Adipocyte (in vitro differentiated cells): Measurements from ENCODE around the gene PTH2.
A peak's percentile ranks its signal among the peaks of the same experiment; 100 is the strongest.

Experiments used
- DNase-seq: peaks from one replicate; pipeline ENCODE4 v3.0.0-alpha.2; 2015; ENCODE audit warnings: low read depth
- H3K27me3 ChIP-seq: replicated peaks from 2 replicates; pipeline ENCODE4 v1.7.0; 2013; ENCODE audit warnings: mild to moderate bottlenecking, low read length, moderate library complexity; ENCODE audit not compliant: control insufficient read depth, insufficient read depth
- H3K36me3 ChIP-seq: 2 replicates; pipeline ENCODE4 v1.7.0; 2013; ENCODE audit warnings: low read length, mild to moderate bottlenecking, moderate library complexity; ENCODE audit not compliant: control insufficient read depth, insufficient read depth, severe bottlenecking
- H3K4me1 ChIP-seq: 2 replicates; pipeline ENCODE4 v1.7.0; 2013; ENCODE audit warnings: mild to moderate bottlenecking, low read length, moderate library complexity; ENCODE audit not compliant: control insufficient read depth, insufficient read depth
- H3K4me3 ChIP-seq: 2 replicates; pipeline ENCODE4 v1.7.0; 2013; ENCODE audit warnings: mild to moderate bottlenecking, low read length, moderate library complexity
- H3K9ac ChIP-seq: 2 replicates; pipeline ENCODE4 v1.7.0; 2013; ENCODE audit warnings: mild to moderate bottlenecking, low read length, moderate library complexity
- H3K9me3 ChIP-seq: 2 replicates; pipeline ENCODE4 v1.7.0; 2013; ENCODE audit warnings: mild to moderate bottlenecking, low read length, moderate library complexity; ENCODE audit not compliant: control insufficient read depth

PTH2 gene

GRCh38 chr19:49423071-49423984 lies at the start of gene PTH2:
PTH2 (minus strand) TSS chr19:49423441; CDS start chr19:49423339, 102 bp downstream.
- Histone ChIP-seq H3K4me3 (no peak within 1 kb of the TSS), H3K27me3 (peaks cover 79% of the 10 kb centered on the region)
- no peak for DNase-seq

GRCh38 chr19:49472936-49473335 lies 49.7 kb upstream of the PTH2 start:
- Histone ChIP-seq H3K9ac (no peak overlapping the region), H3K9me3 (no peaks in the 10 kb centered on the region), H3K4me3 (no peak overlapping the region), H3K36me3 (no peaks in the 10 kb centered on the region), H3K27me3 (no peaks in the 10 kb centered on the region), H3K4me1 (peaks cover 26% of the 10 kb centered on the region)
- DNase-seq: no peak

More at GRCh38 chr19:49423071-49423984, at the start of gene PTH2:
- Histone ChIP-seq H3K4me1 (peaks cover 9% of the 10 kb centered on the region), H3K9ac (no peak within 1 kb of the TSS), H3K9me3 (no peaks in the 10 kb centered on the region), H3K36me3 (no peaks in the 10 kb centered on the region)

- Histone ChIP-seq H3K9me3 (no peaks in the 10 kb centered on the region), H3K27me3 (no peaks in the 10 kb centered on the region), H3K9ac (no peak overlapping the region), H3K36me3 (peaks cover 14% of the 10 kb centered on the region), H3K4me3 (no peak overlapping the region), H3K4me1 (peaks cover 26% of the 10 kb centered on the region)
- DNase-seq: no peak
Measured at GRCh38 chr19:49470615-49470978, 47.4 kb upstream of the PTH2 start.

GRCh38 chr19:49469828-49470614 lies 46.8 kb upstream of the PTH2 start:
- Histone ChIP-seq H3K9ac (peak overlapping the region; percentile 20), H3K36me3 (peaks cover 18% of the 10 kb centered on the region), H3K4me3 (no peak overlapping the region), H3K4me1 (peaks cover 25% of the 10 kb centered on the region), H3K27me3 (no peaks in the 10 kb centered on the region), H3K9me3 (no peaks in the 10 kb centered on the region)
- DNase-seq: no peak

GRCh38 chr19:49468746-49469447 lies 45.7 kb upstream of the PTH2 start:
- Histone ChIP-seq H3K36me3 (peaks cover 24% of the 10 kb centered on the region), H3K9ac (no peak overlapping the region), H3K27me3 (no peaks in the 10 kb centered on the region), H3K4me1 (peaks cover 19% of the 10 kb centered on the region), H3K9me3 (no peaks in the 10 kb centered on the region), H3K4me3 (no peak overlapping the region)
- peak; percentile 91 for DNase-seq

GRCh38 chr19:49468199-49468598 lies 45.0 kb upstream of the PTH2 start:
- peaks cover 24% of the 10 kb centered on the region for H3K36me3 ChIP-seq
- H3K4me3 ChIP-seq: no peak overlapping the region
- no peaks in the 10 kb centered on the region for H3K27me3 ChIP-seq
- H3K9ac ChIP-seq: no peak overlapping the region
- DNase-seq: no peak
- H3K9me3 ChIP-seq: no peaks in the 10 kb centered on the region
- H3K4me1 ChIP-seq: peaks cover 19% of the 10 kb centered on the region

- Histone ChIP-seq H3K9me3 (no peaks in the 10 kb centered on the region), H3K36me3 (peaks cover 27% of the 10 kb centered on the region), H3K4me1 (peaks cover 17% of the 10 kb centered on the region), H3K4me3 (no peak overlapping the region), H3K27me3 (no peaks in the 10 kb centered on the region), H3K9ac (no peak overlapping the region)
- no peak for DNase-seq
Measured at GRCh38 chr19:49465371-49465770, 42.1 kb upstream of the PTH2 start.

GRCh38 chr19:49463960-49464740 lies 40.9 kb upstream of the PTH2 start:
- no peak overlapping the region for H3K4me3 ChIP-seq

GRCh38 chr19:49462492-49462891 lies 39.3 kb upstream of the PTH2 start:
- Histone ChIP-seq H3K36me3 (peaks cover 35% of the 10 kb centered on the region), H3K9me3 (no peaks in the 10 kb centered on the region), H3K4me1 (peaks cover 21% of the 10 kb centered on the region), H3K9ac (no peak overlapping the region), H3K27me3 (no peaks in the 10 kb centered on the region), H3K4me3 (no peak overlapping the region)
- DNase-seq: no peak

More at GRCh38 chr19:49463960-49464740, 40.9 kb upstream of the PTH2 start:
- H3K27me3 ChIP-seq: no peaks in the 10 kb centered on the region
- peaks cover 35% of the 10 kb centered on the region for H3K36me3 ChIP-seq
- H3K9me3 ChIP-seq: no peaks in the 10 kb centered on the region
- no peak for DNase-seq
- peaks cover 12% of the 10 kb centered on the region for H3K4me1 ChIP-seq
- no peak overlapping the region for H3K9ac ChIP-seq

- no peak for DNase-seq
- H3K4me3 ChIP-seq: no peak overlapping the region
- no peak overlapping the region for H3K9ac ChIP-seq
- H3K4me1 ChIP-seq: peaks cover 25% of the 10 kb centered on the region
- H3K27me3 ChIP-seq: no peaks in the 10 kb centered on the region
- H3K9me3 ChIP-seq: no peaks in the 10 kb centered on the region
- peaks cover 29% of the 10 kb centered on the region for H3K36me3 ChIP-seq
Measured at GRCh38 chr19:49461656-49462055, 38.4 kb upstream of the PTH2 start.
